NCI-H1436 (cell line): ENCODE measurements around the gene C2orf42.
"Not testable (repeated sequence)": the region's sequence is repeated elsewhere in the genome, so short reads cannot be mapped to it uniquely, and the experiment has no call there.

Experiments
- DNase-seq: peaks from one replicate; lab custom pipeline; 2025; lab: John Stamatoyannopoulos, UW

Gene C2orf42

GRCh38 chr2:70190418-70191243 is at the start of gene C2orf42:
Gene C2orf42, minus strand, starts transcription at chr2:70191019. Its CDS starts 9,034 bp downstream, at chr2:70181985.
- DNase-seq, result peak; percentile 95

DNA sequence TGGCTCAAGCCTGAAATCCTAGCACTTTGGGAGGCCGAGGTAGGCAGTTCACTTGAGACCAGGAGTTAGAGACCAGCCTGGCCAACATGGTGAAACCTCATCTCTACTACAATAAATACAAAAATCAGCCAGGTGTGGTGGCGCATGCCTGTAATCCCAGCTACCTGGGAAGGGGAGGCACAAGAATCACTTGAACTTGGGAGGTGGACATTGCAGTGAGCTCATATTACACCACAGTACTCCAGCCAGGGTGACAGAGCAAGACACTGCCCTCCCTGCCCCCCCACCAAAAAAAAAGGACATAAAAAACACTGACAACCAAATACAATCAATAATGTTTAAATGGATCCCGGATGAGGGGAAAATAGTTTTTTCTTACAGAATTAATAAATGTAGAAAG is 49.8 kb upstream of the C2orf42 start:
- no peak for DNase-seq

GRCh38 chr2:70233926-70234325 is 43.1 kb upstream of the C2orf42 start:
- no peak for DNase-seq

- no peak for DNase-seq
Observed at GRCh38 chr2:70226781-70227180, 36.0 kb upstream of the C2orf42 start.

GRCh38 chr2:70223305-70223704 is 32.5 kb upstream of the C2orf42 start:
- not testable (repeated sequence) for DNase-seq

- no peak for DNase-seq
Observed at GRCh38 chr2:70214953-70215549, 24.2 kb upstream of the C2orf42 start.

DNA sequence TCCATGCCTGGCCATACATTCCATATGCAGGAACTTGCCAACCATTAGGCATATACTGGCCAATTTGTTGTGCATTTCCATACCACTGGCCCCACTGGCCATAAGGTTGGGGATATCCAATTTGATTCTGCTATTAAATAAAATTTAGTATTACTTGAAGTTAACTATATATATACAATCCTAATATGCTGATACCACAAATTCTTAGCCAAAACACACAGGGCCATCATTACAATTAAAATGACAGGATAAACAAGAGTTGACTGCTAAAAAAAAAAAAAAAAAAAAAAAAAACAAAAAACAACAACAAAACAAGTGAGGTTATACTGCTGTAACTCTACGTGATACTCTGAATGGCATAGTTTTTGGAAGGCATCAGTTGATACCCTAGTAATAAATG is 23.5 kb upstream of the C2orf42 start:
- DNase-seq, result no peak

DNA sequence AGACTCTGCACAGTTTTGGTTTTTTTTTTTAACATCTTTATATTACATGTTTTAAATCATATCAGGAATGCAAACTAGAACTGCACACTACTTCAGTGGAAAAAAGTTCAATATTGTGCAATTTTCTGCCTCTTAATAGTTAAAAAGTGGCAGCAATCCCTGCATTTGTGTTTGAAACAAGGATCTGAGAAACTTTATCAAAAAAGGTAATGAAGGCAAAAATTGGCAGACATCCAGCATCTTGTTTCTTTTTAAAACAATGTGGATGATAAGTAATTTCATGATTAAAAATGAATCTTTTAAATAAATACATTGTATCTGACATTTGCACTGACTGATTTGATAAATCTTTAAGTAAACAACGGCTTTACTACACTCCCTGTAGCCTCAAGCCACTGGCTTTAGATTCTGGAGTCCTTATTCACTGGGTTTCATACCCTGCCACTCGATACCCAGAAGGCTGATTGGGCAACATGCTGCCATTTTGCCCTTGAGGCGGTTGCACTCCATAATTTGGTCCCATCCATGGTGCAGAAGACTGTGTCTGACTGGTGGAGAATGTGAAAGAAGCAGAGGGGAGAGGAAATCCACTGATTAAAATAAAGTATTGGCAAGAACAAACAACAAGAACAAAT is 21.6 kb upstream of the C2orf42 start:
- no peak for DNase-seq

- no peak for DNase-seq
Observed at GRCh38 chr2:70211595-70211994, 20.8 kb upstream of the C2orf42 start.

GRCh38 chr2:70204452-70204851 is 13.6 kb upstream of the C2orf42 start:
- no peak for DNase-seq

- no peak for DNase-seq
Observed at GRCh38 chr2:70203086-70203485, 12.3 kb upstream of the C2orf42 start.

DNA sequence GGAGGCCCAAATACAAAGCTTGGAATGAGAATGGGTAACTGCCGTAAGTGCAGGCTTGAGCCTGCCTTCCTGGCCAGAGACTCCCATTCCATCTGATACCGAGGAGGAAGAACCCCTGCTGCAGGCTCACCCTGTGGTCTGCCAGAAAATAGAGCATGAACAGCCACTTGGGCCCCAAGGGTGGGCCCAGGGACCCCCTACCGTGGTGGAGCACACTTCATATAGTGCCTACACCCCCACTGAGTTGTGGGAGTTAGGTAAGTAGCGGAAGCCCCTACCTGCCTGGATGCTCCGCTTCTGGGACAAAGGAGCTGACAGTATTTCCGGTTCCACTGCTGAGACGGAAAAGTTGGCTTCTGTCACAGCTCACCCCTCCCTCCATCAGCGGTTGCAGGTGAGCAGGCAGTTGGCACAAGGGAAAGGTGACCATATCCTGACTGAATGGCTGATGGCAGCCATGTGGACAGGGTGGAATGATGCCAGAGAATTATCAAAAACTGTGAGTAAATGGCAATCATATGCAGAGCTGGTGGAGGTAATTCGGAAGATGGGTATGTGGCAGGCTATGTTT is 11.5 kb upstream of the C2orf42 start:
- DNase-seq, result no peak

GRCh38 chr2:70201831-70202230 is 11.0 kb upstream of the C2orf42 start:
- no peak for DNase-seq

DNA sequence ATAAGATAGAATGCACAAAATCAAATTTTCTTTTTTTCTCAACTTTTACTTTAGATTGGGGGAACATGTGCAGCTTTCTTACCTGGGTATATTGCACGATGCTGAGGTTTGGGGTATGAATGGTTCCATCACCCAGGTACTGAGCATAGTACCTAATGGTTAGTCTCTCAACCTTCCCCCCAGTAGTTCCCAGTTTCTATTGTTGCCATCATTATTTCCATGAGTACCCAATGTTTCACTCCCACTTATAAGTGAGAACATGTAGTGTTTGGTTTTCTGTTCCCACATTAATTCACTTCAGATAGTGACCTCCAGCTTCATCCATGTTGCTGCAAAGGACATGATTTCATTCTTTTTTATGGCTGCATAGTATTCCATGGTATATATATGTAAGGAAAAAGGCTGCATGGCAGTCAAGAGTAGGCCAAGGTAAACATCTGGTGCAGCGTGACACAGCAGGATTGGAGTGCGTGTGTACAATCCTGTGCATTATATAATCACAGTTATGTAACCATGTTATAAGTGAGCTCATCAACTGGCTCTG is 10.5 kb upstream of the C2orf42 start:
- no peak for DNase-seq

GRCh38 chr2:70199320-70199864 is 8.6 kb upstream of the C2orf42 start:
- DNase-seq, result no peak

GRCh38 chr2:70192516-70192915 is 1.7 kb upstream of the C2orf42 start:
- DNase-seq, result no peak

- no peak for DNase-seq
Observed at GRCh38 chr2:70191244-70191735, 471 bp upstream of the C2orf42 start.

GRCh38 chr2:70188460-70188859 is 2.4 kb downstream of the C2orf42 start:
- DNase-seq, result no peak

GRCh38 chr2:70187170-70187569 is 3.6 kb downstream of the C2orf42 start:
- DNase-seq, result not testable (repeated sequence)

DNA sequence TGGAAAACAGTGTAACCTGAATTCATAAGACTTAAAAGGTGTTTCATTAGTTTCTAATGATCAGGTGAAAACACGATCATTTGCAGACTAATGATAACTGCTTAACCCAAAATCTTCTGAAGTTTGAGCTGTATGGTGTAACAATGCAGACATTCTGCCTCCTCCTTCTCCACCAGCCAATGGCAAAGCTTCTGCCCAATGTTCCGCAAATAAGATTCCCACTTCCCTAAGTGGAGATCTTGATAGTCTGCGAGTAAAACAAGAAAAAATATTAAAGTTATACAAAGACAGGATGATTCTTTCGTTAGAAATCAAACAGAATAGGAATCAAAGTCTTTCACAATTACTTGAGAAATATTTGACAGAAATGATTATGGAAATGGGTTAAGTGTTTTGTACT is 8.1 kb downstream of the C2orf42 start:
- no peak for DNase-seq

DNA sequence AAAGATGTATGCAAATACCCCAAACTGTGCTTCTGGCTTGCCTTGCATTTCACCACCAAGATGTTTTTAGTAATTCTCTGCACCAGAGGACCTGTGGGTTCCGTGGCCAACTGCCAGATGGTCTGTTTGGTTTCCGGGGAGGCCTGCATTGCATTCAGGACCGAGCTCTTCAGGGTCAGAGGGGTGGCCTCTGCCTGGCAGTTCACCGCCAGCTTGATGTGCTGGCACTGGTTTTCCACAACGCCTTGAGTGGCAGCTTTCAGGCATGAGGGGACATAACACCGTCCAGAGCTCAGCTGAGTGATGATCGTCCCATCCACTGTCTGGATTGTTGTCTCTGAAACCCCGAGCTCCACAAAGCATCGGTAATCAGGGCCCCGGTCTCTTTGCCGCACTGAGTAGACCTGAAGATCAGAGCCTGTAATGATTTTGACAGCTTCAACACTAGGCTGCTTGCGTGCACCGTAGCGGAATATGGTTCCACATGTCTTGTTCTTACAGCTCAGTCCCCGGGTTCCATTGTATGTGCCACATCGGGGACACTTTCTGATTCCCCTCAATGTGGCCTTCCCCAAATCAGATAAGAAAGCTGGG is 9.4 kb downstream of the C2orf42 start:
- DNase-seq, result no peak

- no peak for DNase-seq
Observed at GRCh38 chr2:70173520-70173919, 17.3 kb downstream of the C2orf42 start.
